T-helper 1 cell treated with Interleukin-12 subunit alpha and Interleukin-12 subunit beta and Interleukin-4 antibody, amounts not matched to agents 30 μg/mL and 1 μg/mL, for 36 hours (primary cell): ENCODE measurements around the gene COBLL1.
"Not testable (repeated sequence)": the region's sequence is repeated elsewhere in the genome, so short reads cannot be mapped to it uniquely, and the experiment has no call there.

Experiments
- H3K27ac Mint-ChIP-seq: one replicate; pipeline ENCODE4 v1.8.0; 2021; ENCODE audit warnings: mild to moderate bottlenecking, mixed read lengths
- H3K27me3 Mint-ChIP-seq: one replicate; pipeline ENCODE4 v1.8.0; 2021; ENCODE audit warnings: low read depth, mixed read lengths
- H3K36me3 Mint-ChIP-seq: one replicate; pipeline ENCODE4 v1.8.0; 2021; ENCODE audit warnings: low read depth, mixed read lengths
- H3K4me1 Mint-ChIP-seq: one replicate; pipeline ENCODE4 v1.8.0; 2021; ENCODE audit warnings: low read depth, mixed read lengths
- H3K4me3 Mint-ChIP-seq: one replicate; pipeline ENCODE4 v1.8.0; 2021; ENCODE audit warnings: mild to moderate bottlenecking, moderate library complexity, mixed read lengths
- H3K9me3 Mint-ChIP-seq: one replicate; pipeline ENCODE4 v1.8.0; 2021; ENCODE audit warnings: mixed read lengths

The COBLL1 gene

GRCh38 chr2:164869420-164869772 is 27.8 kb upstream of the COBLL1 start:
- no peak overlapping the region for H3K27ac Mint-ChIP-seq
- no peaks in the 10 kb centered on the region for H3K36me3 Mint-ChIP-seq
- H3K4me1 Mint-ChIP-seq = no peaks in the 10 kb centered on the region
- no peak overlapping the region for H3K4me3 Mint-ChIP-seq
- H3K9me3 Mint-ChIP-seq = no peaks in the 10 kb centered on the region
- peaks cover 6% of the 10 kb centered on the region for H3K27me3 Mint-ChIP-seq

- H3K4me3 Mint-ChIP-seq = no peak overlapping the region
- H3K36me3 Mint-ChIP-seq = no peaks in the 10 kb centered on the region
- H3K27me3 Mint-ChIP-seq = peaks cover 6% of the 10 kb centered on the region
- no peak overlapping the region for H3K27ac Mint-ChIP-seq
- H3K4me1 Mint-ChIP-seq = no peaks in the 10 kb centered on the region
- H3K9me3 Mint-ChIP-seq = no peaks in the 10 kb centered on the region
Measured at GRCh38 chr2:164868563-164869419, 27.2 kb upstream of the COBLL1 start.

GRCh38 chr2:164867779-164868397 is 26.3 kb upstream of the COBLL1 start:
- H3K27ac Mint-ChIP-seq = no peak overlapping the region
- H3K27me3 Mint-ChIP-seq = peaks cover 9% of the 10 kb centered on the region
- no peak overlapping the region for H3K4me3 Mint-ChIP-seq
- no peaks in the 10 kb centered on the region for H3K9me3 Mint-ChIP-seq
- H3K36me3 Mint-ChIP-seq = no peaks in the 10 kb centered on the region
- H3K4me1 Mint-ChIP-seq = no peaks in the 10 kb centered on the region

GRCh38 chr2:164866381-164866780 is 24.8 kb upstream of the COBLL1 start:
- H3K9me3 Mint-ChIP-seq, H3K36me3 Mint-ChIP-seq, H3K4me3 Mint-ChIP-seq, H3K4me1 Mint-ChIP-seq, H3K27ac Mint-ChIP-seq: not testable (repeated sequence)
- H3K27me3 Mint-ChIP-seq = peaks cover 13% of the 10 kb centered on the region

GRCh38 chr2:164860694-164861042 is 19.0 kb upstream of the COBLL1 start:
- Mint-ChIP-seq H3K4me3 (no peak overlapping the region), H3K27ac (no peak overlapping the region), H3K9me3 (no peaks in the 10 kb centered on the region), H3K4me1 (no peaks in the 10 kb centered on the region), H3K36me3 (no peaks in the 10 kb centered on the region), H3K27me3 (peaks cover 7% of the 10 kb centered on the region)

GRCh38 chr2:164859906-164860693 is 18.5 kb upstream of the COBLL1 start:
- not testable (repeated sequence) for H3K9me3 Mint-ChIP-seq, H3K4me3 Mint-ChIP-seq, H3K36me3 Mint-ChIP-seq, H3K27me3 Mint-ChIP-seq, H3K4me1 Mint-ChIP-seq, H3K27ac Mint-ChIP-seq

- no peak overlapping the region for H3K27ac Mint-ChIP-seq
- no peaks in the 10 kb centered on the region for H3K9me3 Mint-ChIP-seq
- H3K27me3 Mint-ChIP-seq = peaks cover 7% of the 10 kb centered on the region
- no peaks in the 10 kb centered on the region for H3K36me3 Mint-ChIP-seq
- H3K4me1 Mint-ChIP-seq = no peaks in the 10 kb centered on the region
- no peak overlapping the region for H3K4me3 Mint-ChIP-seq
Measured at GRCh38 chr2:164859251-164859818, 17.7 kb upstream of the COBLL1 start.

GRCh38 chr2:164852086-164852485 is 10.5 kb upstream of the COBLL1 start:
- Mint-ChIP-seq H3K27me3 (peaks cover 19% of the 10 kb centered on the region), H3K36me3 (no peaks in the 10 kb centered on the region), H3K4me1 (no peaks in the 10 kb centered on the region), H3K4me3 (no peak overlapping the region), H3K9me3 (no peaks in the 10 kb centered on the region), H3K27ac (no peak overlapping the region)

GRCh38 chr2:164850235-164850634 is 8.6 kb upstream of the COBLL1 start:
- H3K4me3 Mint-ChIP-seq = no peak overlapping the region
- H3K36me3 Mint-ChIP-seq = no peaks in the 10 kb centered on the region
- H3K27me3 Mint-ChIP-seq = peaks cover 19% of the 10 kb centered on the region
- no peaks in the 10 kb centered on the region for H3K9me3 Mint-ChIP-seq
- H3K27ac Mint-ChIP-seq = no peak overlapping the region
- no peaks in the 10 kb centered on the region for H3K4me1 Mint-ChIP-seq

GRCh38 chr2:164849506-164849905 is 7.9 kb upstream of the COBLL1 start:
- Mint-ChIP-seq H3K27me3 (peaks cover 25% of the 10 kb centered on the region), H3K36me3 (no peaks in the 10 kb centered on the region)

GRCh38 chr2:164847981-164848741 is 6.5 kb upstream of the COBLL1 start:
- H3K4me3 Mint-ChIP-seq = no peak overlapping the region
- H3K9me3 Mint-ChIP-seq = no peaks in the 10 kb centered on the region
- H3K4me1 Mint-ChIP-seq = no peaks in the 10 kb centered on the region
- H3K36me3 Mint-ChIP-seq = no peaks in the 10 kb centered on the region
- H3K27me3 Mint-ChIP-seq = peaks cover 35% of the 10 kb centered on the region
- no peak overlapping the region for H3K27ac Mint-ChIP-seq

More at GRCh38 chr2:164849506-164849905, 7.9 kb upstream of the COBLL1 start:
- no peak overlapping the region for H3K4me3 Mint-ChIP-seq
- no peaks in the 10 kb centered on the region for H3K4me1 Mint-ChIP-seq
- no peaks in the 10 kb centered on the region for H3K9me3 Mint-ChIP-seq
- no peak overlapping the region for H3K27ac Mint-ChIP-seq

- Mint-ChIP-seq H3K36me3 (no peaks in the 10 kb centered on the region), H3K9me3 (no peaks in the 10 kb centered on the region), H3K27ac (no peak overlapping the region), H3K4me3 (no peak overlapping the region), H3K4me1 (no peaks in the 10 kb centered on the region), H3K27me3 (peaks cover 38% of the 10 kb centered on the region)
Measured at GRCh38 chr2:164847291-164847690, 5.7 kb upstream of the COBLL1 start.

GRCh38 chr2:164846276-164846675 is 4.7 kb upstream of the COBLL1 start:
- Mint-ChIP-seq H3K27me3 (peaks cover 45% of the 10 kb centered on the region), H3K4me1 (no peaks in the 10 kb centered on the region), H3K27ac (no peak overlapping the region), H3K36me3 (no peaks in the 10 kb centered on the region), H3K4me3 (no peak overlapping the region), H3K9me3 (no peaks in the 10 kb centered on the region)

- H3K27ac Mint-ChIP-seq = no peak overlapping the region
- no peaks in the 10 kb centered on the region for H3K9me3 Mint-ChIP-seq
- peaks cover 7% of the 10 kb centered on the region for H3K4me1 Mint-ChIP-seq
- H3K27me3 Mint-ChIP-seq = peaks cover 51% of the 10 kb centered on the region
- H3K36me3 Mint-ChIP-seq = no peaks in the 10 kb centered on the region
- no peak overlapping the region for H3K4me3 Mint-ChIP-seq
Measured at GRCh38 chr2:164843346-164843911, 1.8 kb upstream of the COBLL1 start.
